ENCODE results near the gene PLPPR2.

DNA sequence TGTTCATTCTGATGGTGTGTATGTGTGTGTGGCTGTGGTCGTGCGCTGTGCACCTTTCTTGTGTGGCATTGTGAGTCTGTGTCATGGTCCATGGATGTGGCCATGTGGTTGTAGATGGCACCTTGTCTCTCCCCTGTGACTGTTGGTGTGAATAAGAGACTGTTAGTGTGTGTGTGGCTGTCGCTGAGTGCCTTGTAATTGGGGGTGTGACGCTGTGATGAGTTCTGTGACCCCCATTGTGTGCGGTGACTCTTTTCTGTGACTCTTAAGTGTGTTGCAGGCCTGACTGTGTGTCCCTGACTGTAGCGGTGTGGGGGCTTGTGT, 804 bp downstream of the PLPPR2 start:
- TF ChIP-seq CTCF (IDR thresholded peaks at IDR 0.05; ENCODE audit: poor library complexity, severe bottlenecking) (no peak), REST (IDR thresholded peaks at IDR 0.05; ENCODE audit: borderline replicate concordance) (no peak), RAD21 (conservative IDR thresholded peaks at IDR 0.05) (no peak), POLR2AphosphoS5 (IDR thresholded peaks at IDR 0.05) (no peak), SMC3 (conservative IDR thresholded peaks at IDR 0.05; ENCODE audit: poor library complexity) (no peak)
